HCT116 (cell line): Measurements from ENCODE around the gene CUZD1. TPM values are rescaled to one million over a fixed set of nuclear protein-coding genes. Genes with fewer than 3 reads are reported as not detected.
"Not testable (repeated sequence)": the region's sequence is repeated elsewhere in the genome, so short reads cannot be mapped to it uniquely, and the experiment has no call there.

ENCODE experiments used
- ATAC-seq: fragments of 200-7000 bp; cut with Tn5 transposase; 2 replicates; pipeline ENCODE4 v1.9.1; 2020; ENCODE audit warnings: mild to moderate bottlenecking, moderate library complexity
- BruUV-seq: library from RNA; stranded (reverse); fragments of 400-500 nt; replicated peaks from 2 replicates; lab custom pipeline; 2021; lab: Mats Ljungman, UMichigan
- CTCF ChIA-PET: fragments of 300-600 bp; sonication (Branson Sonifier 250); formaldehyde crosslinking; loops from one replicate; lab custom pipeline; 2021; ENCODE audit warnings: antibody characterized with exemption; lab: Charles Lee
- POLR2A ChIA-PET: fragments of 300-600, 350-600 bp; sonication (Branson Sonifier 250); formaldehyde crosslinking; loops from one replicate; lab custom pipeline; 2021; ENCODE audit warnings: antibody characterized with exemption; lab: Charles Lee
- RAD21 ChIA-PET, 2 experiments: fragments of 300-600 bp; sonication (Branson Sonifier 250); formaldehyde crosslinking; loops; one replicate each; lab custom pipeline; 2023; ENCODE audit warnings: low total read pairs in 2 of 2; ENCODE audit not compliant: uncharacterized antibody in 2 of 2, unreplicated experiment in 2 of 2, low non-redundant PET in 1 of 2; lab: Charles Lee
- DNase-seq: peaks from one replicate; pipeline ENCODE4 v3.0.0-alpha.2; 2010; ENCODE audit warnings: low read depth, low spot score
- H2AFZ ChIP-seq: fragments of 200-600 bp; shearing (Covaris generic), sonication (generic); 2 replicates; pipeline ENCODE4 v1.6.1; 2017; ENCODE audit warnings: low read depth, mixed run types, mixed read lengths, antibody characterized with exemption, low read length; ENCODE audit not compliant: poor library complexity, severe bottlenecking
- H3K27ac ChIP-seq: 2 replicates; pipeline ENCODE4 v1.5.1; 2012; ENCODE audit warnings: low read depth, low read length
- H3K27me3 ChIP-seq: fragments of 200-600 bp; sonication (generic); 2 replicates; pipeline ENCODE4 v1.6.1; 2016; ENCODE audit warnings: mixed run types, low read length, mixed read lengths; ENCODE audit not compliant: insufficient read depth
- H3K36me3 ChIP-seq, 2 experiments: fragments of 200-500 bp in 1 of 2; fragments of 200-600 bp in 1 of 2; sonication (Bioruptor generic) in 1 of 2; sonication (generic) in 1 of 2; 2 replicates each; pipeline versions ENCODE4 v1.5.1 to v1.6.1; 2014 to 2016; ENCODE audit warnings: low read length in 2 of 2, inconsistent platforms in 1 of 2, mixed read lengths in 1 of 2, mixed run types in 1 of 2; ENCODE audit not compliant: insufficient read depth in 2 of 2, control insufficient read depth in 1 of 2
- H3K4me1 ChIP-seq, 2 experiments: fragments of 200-600 bp in 1 of 2; sonication (generic) in 1 of 2; 2 replicates each; pipeline versions ENCODE4 v1.5.1 to v1.6.1; 2012 to 2017; ENCODE audit warnings: low read length in 2 of 2, inconsistent platforms in 1 of 2, mild to moderate bottlenecking in 1 of 2, mixed read lengths in 1 of 2, mixed run types in 1 of 2, moderate library complexity in 1 of 2; ENCODE audit not compliant: insufficient read depth in 2 of 2, control insufficient read depth in 1 of 2
- H3K4me2 ChIP-seq: fragments of 200-600 bp; sonication (generic); 2 replicates; pipeline ENCODE4 v1.6.1; 2017; ENCODE audit warnings: mixed run types, low read length, mixed read lengths
- H3K4me3 ChIP-seq, 2 experiments: fragments of 200-600 bp in 1 of 2; sonication (generic) in 1 of 2; replicated peaks in 1 of 2; 2 replicates each; pipeline ENCODE4 v1.5.1; 2011 to 2016; ENCODE audit warnings: low read length in 2 of 2, control low read depth in 1 of 2, low read depth in 1 of 2, mild to moderate bottlenecking in 1 of 2, mixed read lengths in 1 of 2, mixed run types in 1 of 2
- H3K79me2 ChIP-seq: fragments of 200-600 bp; sonication (generic); 2 replicates; pipeline ENCODE4 v1.6.1; 2017; ENCODE audit warnings: mild to moderate bottlenecking, mixed run types, low read length, moderate library complexity, mixed read lengths; ENCODE audit not compliant: insufficient read depth
- H3K9ac ChIP-seq: fragments of 200-600 bp; sonication (generic); 2 replicates; pipeline ENCODE4 v1.6.1; 2016; ENCODE audit warnings: low read length, mixed read lengths
- H3K9me2 ChIP-seq: fragments of 200-600 bp; sonication (generic), shearing (Covaris generic); 2 replicates; pipeline ENCODE4 v1.6.1; 2017; ENCODE audit warnings: mixed run types, mild to moderate bottlenecking, moderate library complexity; ENCODE audit not compliant: insufficient read depth
- H3K9me3 ChIP-seq, 2 experiments: fragments of 200-500 bp in 1 of 2; fragments of 200-600 bp in 1 of 2; sonication (Bioruptor generic) in 1 of 2; sonication (generic) in 1 of 2; 2 replicates each; pipeline ENCODE4 v1.6.1; 2014 to 2017; ENCODE audit warnings: low read length in 2 of 2, mixed read lengths in 2 of 2, inconsistent platforms in 1 of 2, low read depth in 1 of 2, mild to moderate bottlenecking in 1 of 2, mixed run types in 1 of 2, moderate library complexity in 1 of 2; ENCODE audit not compliant: control insufficient read depth in 1 of 2, insufficient read depth in 1 of 2
- H4K20me1 ChIP-seq: fragments of 200-600 bp; sonication (generic), shearing (Covaris generic); 2 replicates; pipeline ENCODE4 v1.6.1; 2017; ENCODE audit warnings: mixed run types, mild to moderate bottlenecking, moderate library complexity; ENCODE audit not compliant: insufficient read depth
- CEBPB ChIP-seq: IDR thresholded peaks from 2 replicates; pipeline ENCODE4 v1.6.1; 2012; ENCODE audit warnings: low read depth
- EGR1 ChIP-seq: IDR thresholded peaks from 2 replicates; pipeline ENCODE4 v1.6.1; 2012; ENCODE audit warnings: low read depth
- EZH2phosphoT487 ChIP-seq: fragments of 200-600 bp; IDR thresholded peaks from 2 replicates; pipeline ENCODE4 v1.6.1; 2018; ENCODE audit warnings: antibody characterized with exemption, borderline replicate concordance
- FOSL1 ChIP-seq: IDR thresholded peaks from 2 replicates; pipeline ENCODE4 v1.6.1; 2012; ENCODE audit warnings: low read depth
- JUND ChIP-seq: IDR thresholded peaks from 2 replicates; pipeline ENCODE4 v1.6.1; 2012
- POLR2A ChIP-seq: IDR thresholded peaks from 2 replicates; pipeline ENCODE4 v1.7.0; 2011; ENCODE audit warnings: borderline replicate concordance; ENCODE audit not compliant: insufficient read depth, insufficient read length; ENCODE audit errors: extremely low read depth
- RAD21 ChIP-seq: IDR thresholded peaks from 2 replicates; pipeline ENCODE4 v1.6.1; 2012; ENCODE audit warnings: low read depth, mild to moderate bottlenecking
- SIN3A ChIP-seq: IDR thresholded peaks from 2 replicates; pipeline ENCODE4 v1.6.1; 2012; ENCODE audit warnings: low read depth
- SP1 ChIP-seq: IDR thresholded peaks from 2 replicates; pipeline ENCODE4 v1.6.1; 2012; ENCODE audit warnings: low read depth
- ZFX ChIP-seq: fragments of 450-650 bp; IDR thresholded peaks from 2 replicates; pipeline ENCODE4 v1.6.1; 2017
- intact Hi-C: fragments of 100-400 bp; cut with micrococcal nuclease; formaldehyde crosslinking; loops from 2 replicates; pipeline ENCODE4 v1.10.0; 2022
- total RNA-seq: library from RNA; stranded (reverse); gene quantifications from one replicate; pipeline ENCODE4 v1.2.1, GENCODE V29; 2021; ENCODE audit not compliant: unreplicated experiment
- TF ChIP-seq, protein P1 (sequence below): IDR thresholded peaks from 2 replicates; pipeline ENCODE4 v1.6.1; 2011; ENCODE audit warnings: mild to moderate bottlenecking, low read length, moderate library complexity; ENCODE audit not compliant: insufficient replicate concordance; ENCODE audit errors: extremely low read depth
- TF ChIP-seq, protein P2 (sequence below): IDR thresholded peaks from 2 replicates; pipeline ENCODE4 v1.6.1; 2012

CUZD1 gene
- total RNA-seq, 1 experiment from 2014 or later = 1.7 TPM

DNA sequence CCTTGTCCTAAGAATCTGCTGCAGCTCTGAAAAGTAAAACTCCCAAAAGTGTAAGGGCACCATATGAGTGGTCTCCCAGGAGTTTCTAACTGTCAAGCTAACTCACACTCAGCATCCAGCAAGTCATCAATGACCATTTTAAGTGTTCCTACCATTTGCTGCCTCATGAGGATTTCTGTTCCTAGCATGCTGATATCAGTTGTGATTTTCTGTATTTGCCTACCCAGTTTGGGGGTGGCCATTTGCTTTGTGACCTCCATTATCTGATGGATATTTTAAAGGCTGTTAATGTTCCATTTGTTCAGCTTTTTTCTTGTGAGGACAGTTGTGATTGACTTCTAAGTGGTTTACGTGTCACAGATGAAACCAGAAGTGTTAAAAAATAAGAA lies 30.8 kb upstream of the CUZD1 start:
- Histone ChIP-seq H3K9me3 (no peaks in the 10 kb centered on the region), H3K4me2 (no peak overlapping the region), H2AFZ (no peak overlapping the region), H4K20me1 (no peaks in the 10 kb centered on the region), H3K9me2 (no peaks in the 10 kb centered on the region), H3K9ac (no peak overlapping the region), H3K79me2 (peaks cover 65% of the 10 kb centered on the region), H3K27ac (no peak overlapping the region), H3K27me3 (peaks cover 14% of the 10 kb centered on the region; the same call in 1 of the 2 replicates), H3K4me1 (peaks cover 0 to 6% of the 10 kb centered on the region in 2 experiments; a peak in 1 of 4 replicates), H3K36me3 (no peaks in the 10 kb centered on the region), H3K4me3 (no peak overlapping the region)
- POLR2A ChIA-PET = no interaction called here
- CTCF ChIA-PET = no interaction called here
- ATAC-seq (no peak), DNase-seq (no peak)
- RAD21 ChIA-PET = no interaction called here
- BruUV-seq = no TSS peak
- no peak for TF ChIP-seq RAD21
- intact Hi-C loops = no loop called here

DNA sequence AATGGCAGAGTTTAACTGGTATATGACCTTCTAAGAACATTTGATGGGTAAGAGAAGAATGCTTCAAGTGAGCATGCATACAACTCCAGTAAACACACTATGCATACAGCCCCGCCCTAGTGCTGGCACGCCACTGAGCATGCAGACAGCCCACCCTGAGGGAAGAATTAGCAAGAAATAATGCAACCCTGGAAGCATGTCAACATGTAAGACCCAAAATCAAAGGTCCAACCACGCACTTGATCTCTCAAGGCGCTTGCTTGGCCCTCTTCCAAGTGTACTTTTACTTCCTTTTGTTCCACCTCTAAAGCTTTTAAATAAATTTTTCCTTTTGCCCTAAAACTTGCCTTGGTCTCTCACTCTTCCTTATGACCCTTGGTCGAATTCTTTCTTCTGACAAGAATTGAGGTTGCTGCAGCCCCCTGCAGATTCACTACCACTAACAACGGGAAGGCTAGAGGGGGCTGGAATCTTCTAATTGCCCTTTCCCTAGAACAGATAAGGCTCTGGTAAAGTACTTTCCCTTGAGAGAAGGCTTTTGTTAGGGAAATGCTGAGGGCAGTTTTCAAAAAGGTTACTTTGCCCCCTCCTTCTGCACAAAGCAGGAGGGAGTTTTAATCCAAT lies 30.3 kb upstream of the CUZD1 start:
- Histone ChIP-seq H3K9me3 (no peaks in the 10 kb centered on the region), H3K9ac (no peak overlapping the region), H2AFZ (no peak overlapping the region), H3K36me3 (no peaks in the 10 kb centered on the region), H3K27ac (no peak overlapping the region), H3K4me2 (no peak overlapping the region), H3K9me2 (no peaks in the 10 kb centered on the region), H4K20me1 (no peaks in the 10 kb centered on the region), H3K4me1 (peaks cover 0 to 6% of the 10 kb centered on the region in 2 experiments; a peak in 1 of 4 replicates), H3K27me3 (peaks cover 14% of the 10 kb centered on the region; the same call in 1 of the 2 replicates), H3K79me2 (peaks cover 65% of the 10 kb centered on the region), H3K4me3 (no peak overlapping the region)
- TF ChIP-seq CEBPB (no peak), ZFX (no peak), SP1 (no peak), SIN3A (no peak), JUND (no peak), POLR2A (no peak), FOSL1 (no peak), EGR1 (no peak), EZH2phosphoT487 (no peak)
- TF ChIP-seq, protein P1, sequence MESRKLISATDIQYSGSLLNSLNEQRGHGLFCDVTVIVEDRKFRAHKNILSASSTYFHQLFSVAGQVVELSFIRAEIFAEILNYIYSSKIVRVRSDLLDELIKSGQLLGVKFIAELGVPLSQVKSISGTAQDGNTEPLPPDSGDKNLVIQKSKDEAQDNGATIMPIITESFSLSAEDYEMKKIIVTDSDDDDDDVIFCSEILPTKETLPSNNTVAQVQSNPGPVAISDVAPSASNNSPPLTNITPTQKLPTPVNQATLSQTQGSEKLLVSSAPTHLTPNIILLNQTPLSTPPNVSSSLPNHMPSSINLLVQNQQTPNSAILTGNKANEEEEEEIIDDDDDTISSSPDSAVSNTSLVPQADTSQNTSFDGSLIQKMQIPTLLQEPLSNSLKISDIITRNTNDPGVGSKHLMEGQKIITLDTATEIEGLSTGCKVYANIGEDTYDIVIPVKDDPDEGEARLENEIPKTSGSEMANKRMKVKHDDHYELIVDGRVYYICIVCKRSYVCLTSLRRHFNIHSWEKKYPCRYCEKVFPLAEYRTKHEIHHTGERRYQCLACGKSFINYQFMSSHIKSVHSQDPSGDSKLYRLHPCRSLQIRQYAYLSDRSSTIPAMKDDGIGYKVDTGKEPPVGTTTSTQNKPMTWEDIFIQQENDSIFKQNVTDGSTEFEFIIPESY = no peak
- TF ChIP-seq, protein P2, sequence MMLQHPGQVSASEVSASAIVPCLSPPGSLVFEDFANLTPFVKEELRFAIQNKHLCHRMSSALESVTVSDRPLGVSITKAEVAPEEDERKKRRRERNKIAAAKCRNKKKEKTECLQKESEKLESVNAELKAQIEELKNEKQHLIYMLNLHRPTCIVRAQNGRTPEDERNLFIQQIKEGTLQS = no peak
- BruUV-seq = no TSS peak
- intact Hi-C loops = no loop called here
- ATAC-seq = no peak
- DNase-seq = no peak
- RAD21 ChIA-PET = no interaction called here
- CTCF ChIA-PET = no interaction called here
- POLR2A ChIA-PET = no interaction called here

DNA sequence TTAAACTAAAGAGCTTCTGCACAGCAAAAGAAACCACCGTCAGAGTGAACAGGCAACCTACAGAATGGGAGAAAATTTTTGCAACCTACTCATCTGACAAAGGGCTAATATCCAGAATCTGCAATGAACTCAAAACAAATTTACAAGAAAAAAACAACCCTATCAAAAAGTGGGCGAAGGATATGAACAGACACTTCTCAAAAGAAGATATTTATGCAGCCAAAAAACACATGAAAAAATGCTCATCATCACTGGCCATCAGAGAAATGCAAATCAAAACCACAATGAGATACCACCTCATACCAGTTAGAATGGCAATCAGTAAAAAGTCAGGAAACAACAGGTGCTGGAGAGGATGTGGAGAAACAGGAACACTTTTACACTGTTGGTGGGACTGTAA lies 26.3 kb upstream of the CUZD1 start:
- H3K4me3 ChIP-seq, H4K20me1 ChIP-seq, H3K4me1 ChIP-seq, ATAC-seq, RAD21 ChIA-PET, H3K4me2 ChIP-seq, H3K9ac ChIP-seq, H3K9me2 ChIP-seq, H3K36me3 ChIP-seq, BruUV-seq, intact Hi-C loops, H2AFZ ChIP-seq, H3K27ac ChIP-seq, CTCF ChIA-PET, POLR2A ChIA-PET, H3K9me3 ChIP-seq, DNase-seq: not testable (repeated sequence)
- H3K79me2 ChIP-seq = peaks cover 45% of the 10 kb centered on the region
- H3K27me3 ChIP-seq = peaks cover 14% of the 10 kb centered on the region; the same call in 1 of the 2 replicates
